GM18517 (cell line): Measurements from ENCODE around the gene CDK5R2.

Source experiments
- ATAC-seq: cut with Tn5 transposase; IDR thresholded peaks from one replicate; pipeline ENCODE4 v1.9.1; 2021; ENCODE audit warnings: mild to moderate bottlenecking, moderate library complexity; ENCODE audit not compliant: unreplicated experiment

Gene CDK5R2

DNA sequence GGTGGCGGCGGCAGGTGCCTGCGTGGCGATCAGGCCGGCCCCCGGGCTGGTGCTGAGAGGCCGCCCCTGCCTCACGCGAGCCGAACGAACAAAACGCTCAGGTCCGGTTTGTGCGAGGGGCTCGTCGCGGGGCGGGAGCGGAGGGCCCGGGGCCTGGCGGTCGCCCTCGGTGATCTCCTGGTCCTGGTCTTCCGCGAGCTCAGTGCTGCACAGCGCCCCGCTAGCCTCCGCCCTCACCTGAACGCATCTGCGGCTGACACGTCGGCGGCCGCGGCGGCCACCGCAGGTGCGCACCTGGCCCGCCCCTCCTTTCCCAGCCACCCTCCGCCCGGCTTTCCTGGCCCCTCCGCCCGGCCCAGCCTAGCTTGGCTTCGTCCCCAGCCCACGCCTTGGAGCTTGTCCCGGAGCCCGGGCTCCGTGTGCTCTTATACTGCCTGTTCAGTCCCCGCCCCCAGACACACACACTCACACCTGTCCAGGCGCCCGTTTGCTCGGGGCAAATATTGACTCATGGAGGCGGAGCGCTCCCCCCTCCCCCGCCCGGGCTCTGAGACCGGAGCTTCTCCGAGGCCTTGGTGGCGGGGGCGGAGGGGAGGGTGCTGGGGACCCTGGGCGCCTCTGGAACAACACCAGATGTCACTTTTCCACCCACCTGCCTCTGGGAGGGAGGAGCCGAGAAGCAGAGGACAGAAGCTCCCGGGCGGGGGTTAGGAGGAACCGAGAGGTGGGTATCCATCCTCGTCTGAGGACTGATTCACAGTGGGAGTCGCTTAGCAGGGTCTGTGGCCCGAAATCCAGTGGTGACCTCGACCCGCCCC lies 42.3 kb downstream of the CDK5R2 start:
- no peak for ATAC-seq

GRCh38 chr2:219002395-219003266 lies 43.2 kb downstream of the CDK5R2 start:
- ATAC-seq, result no peak

DNA sequence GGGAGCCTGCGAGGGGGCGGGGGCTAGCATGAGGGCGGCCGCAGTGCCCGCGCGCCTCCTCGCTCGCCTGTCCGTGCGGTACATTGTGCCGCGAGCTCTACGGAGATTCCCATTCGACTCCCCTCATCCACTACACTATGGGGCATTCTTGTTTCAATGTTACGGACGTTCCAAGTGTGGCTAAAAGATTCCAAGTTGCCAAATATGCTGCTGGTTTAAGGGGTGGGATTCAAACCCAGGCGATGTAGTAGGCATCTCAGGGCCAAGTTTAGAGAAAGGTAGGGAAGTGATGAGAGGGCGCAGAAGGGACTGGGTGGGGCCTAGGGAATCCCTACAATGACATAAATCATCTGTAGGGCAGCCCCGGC lies 43.8 kb downstream of the CDK5R2 start:
- ATAC-seq, result no peak

GRCh38 chr2:219003979-219004378 lies 44.5 kb downstream of the CDK5R2 start:
- no peak for ATAC-seq

GRCh38 chr2:219009294-219009693 lies 49.8 kb downstream of the CDK5R2 start:
- ATAC-seq, result no peak

- ATAC-seq, result no peak
These were observed 50.8 kb downstream of the CDK5R2 start for GRCh38 chr2:219010162-219010756.

DNA sequence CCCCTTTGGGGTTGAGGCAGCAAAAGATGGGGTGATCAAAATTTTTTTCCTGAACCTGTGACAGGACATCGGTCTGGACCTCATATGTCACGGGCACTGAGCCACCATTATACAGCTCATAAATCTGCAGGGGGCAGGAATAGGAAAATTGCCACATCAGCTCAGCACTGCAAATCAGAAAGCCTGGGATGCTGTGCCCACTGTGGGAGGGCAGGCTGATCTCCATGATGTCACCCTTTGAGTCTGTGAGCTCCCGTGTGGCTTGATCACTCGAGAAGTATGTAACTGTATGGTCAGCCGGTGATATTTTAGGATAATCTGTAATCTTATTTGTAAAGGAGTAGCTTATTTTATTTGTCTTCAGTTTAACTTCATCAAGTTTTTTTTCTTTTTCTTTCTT lies 51.4 kb downstream of the CDK5R2 start:
- ATAC-seq, result no peak
